BJ (cell line): Measurements from ENCODE around the gene IRX2. TPM values are rescaled to one million over a fixed set of nuclear protein-coding genes. Genes with fewer than 3 reads are reported as not detected.

ENCODE experiments used
- CTCF ChIA-PET: fragments of 350-600 bp; formaldehyde crosslinking; extraction: SDS; loops from one replicate; lab custom pipeline; 2021; ENCODE audit warnings: antibody characterized with exemption, inconsistent platforms; lab: Yijun Ruan, JAX
- POLR2A ChIA-PET: fragments of 300-600 bp; sonication (Branson Sonifier 250); formaldehyde crosslinking; extraction: SDS; loops from one replicate; lab custom pipeline; 2021; ENCODE audit warnings: antibody characterized with exemption; lab: Charles Lee
- DNase-seq: peaks from one replicate; pipeline ENCODE4 v3.0.0-alpha.2; 2011; ENCODE audit warnings: low read depth
- H3K27me3 ChIP-seq: 2 replicates; pipeline ENCODE4 v1.6.0; 2011; ENCODE audit warnings: low read length; ENCODE audit not compliant: control insufficient read depth, insufficient read depth
- H3K36me3 ChIP-seq: 2 replicates; pipeline ENCODE4 v1.5.1; 2011; ENCODE audit warnings: low read length; ENCODE audit not compliant: control insufficient read depth, insufficient read depth
- H3K4me3 ChIP-seq: 2 replicates; pipeline ENCODE4 v1.5.1; 2011; ENCODE audit warnings: low read depth, mild to moderate bottlenecking, control low read depth, low read length
- CTCF ChIP-seq: IDR thresholded peaks from 2 replicates; pipeline ENCODE4 v1.5.1; 2011; ENCODE audit warnings: low read depth, mild to moderate bottlenecking, control low read depth, inconsistent platforms, low read length, moderate library complexity; ENCODE audit not compliant: insufficient read depth
- polyA plus RNA-seq: library from polyadenylated mRNA; depleted of rRNA; stranded (reverse); fragments of >200 nt; gene quantifications from 2 replicates; pipeline ENCODE4 v1.2.3, GENCODE V29; 2011

IRX2 gene
- polyA plus RNA-seq, 1 experiment, result 1.8 TPM

DNA sequence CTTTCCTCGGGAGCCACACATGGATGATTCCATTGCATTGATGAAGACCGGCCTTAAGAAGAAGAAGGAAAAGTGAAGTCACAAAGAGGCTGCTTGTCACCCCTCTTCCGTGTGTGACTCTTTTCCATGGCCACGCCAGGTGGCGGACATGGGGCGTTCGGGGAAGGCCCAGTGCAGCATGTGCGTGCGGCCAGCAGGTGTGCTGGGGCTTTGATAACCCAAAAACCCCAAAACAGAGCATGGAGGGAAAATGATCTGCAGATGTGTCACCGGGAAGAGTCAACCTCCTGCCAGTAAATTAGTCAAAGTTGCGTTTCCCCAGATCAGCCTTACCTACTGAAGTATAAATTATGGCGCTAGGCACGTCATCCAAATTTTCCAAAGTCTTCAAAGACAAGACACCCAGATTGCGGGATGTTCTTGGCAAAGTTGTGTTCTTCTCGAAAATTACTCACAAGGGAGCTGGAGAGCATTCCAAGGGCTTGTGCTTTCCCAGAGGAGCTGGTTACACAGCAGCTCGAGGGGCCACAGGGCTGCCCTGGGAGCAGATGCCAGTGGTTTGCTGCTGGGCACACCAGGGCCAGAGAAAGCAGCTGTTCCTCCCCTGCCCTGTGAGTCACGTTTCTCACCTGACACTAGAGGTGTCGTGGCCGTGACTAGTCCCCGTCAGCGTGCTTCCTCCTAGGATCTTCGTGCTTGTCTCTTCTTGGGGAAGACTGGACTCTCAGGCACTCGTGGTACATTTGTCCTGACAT, 53.9 kb downstream of the IRX2 start:
- no peak for DNase-seq
- ChIA-PET POLR2A (no interaction called here), CTCF (no interaction called here)
- Histone ChIP-seq H3K4me3 (no peak overlapping the region), H3K36me3 (no peaks in the 10 kb centered on the region), H3K27me3 (no peaks in the 10 kb centered on the region)
- TF ChIP-seq CTCF, result no peak

DNA sequence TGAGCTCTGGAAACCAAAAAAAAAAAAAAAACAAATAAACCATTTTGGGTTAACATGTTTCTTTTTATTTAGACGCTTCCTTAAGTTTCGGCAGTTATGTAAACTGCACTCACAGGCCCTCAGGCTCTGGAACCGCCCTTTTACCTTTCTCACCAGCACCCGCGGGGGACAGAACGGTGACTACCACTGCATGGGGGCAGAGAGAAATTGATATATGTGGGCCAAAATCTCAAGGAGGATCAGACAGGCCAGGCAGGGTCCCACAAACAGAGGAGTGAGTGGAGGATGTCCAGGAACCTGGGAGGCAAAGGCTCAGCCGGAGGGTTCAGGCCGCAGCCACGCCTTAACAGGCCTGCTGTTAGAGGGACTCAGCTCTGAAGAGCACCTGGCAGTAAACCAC, 54.4 kb downstream of the IRX2 start:
- H3K36me3 ChIP-seq, result no peaks in the 10 kb centered on the region
- H3K27me3 ChIP-seq, result no peaks in the 10 kb centered on the region
- ChIA-PET POLR2A (no interaction called here), CTCF (no interaction called here)
- no peak overlapping the region for H3K4me3 ChIP-seq
- no peak for TF ChIP-seq CTCF
- no peak for DNase-seq
